Measurements from ENCODE around the gene SNX11. TPM values are rescaled to one million over a fixed set of nuclear protein-coding genes. Genes with fewer than 3 reads are reported as not detected.
A peak's percentile ranks its signal among the peaks of the same experiment; 100 is the strongest.

Gene SNX11
- total RNA-seq, 1 experiment from 2014 or later, result 13.1 TPM

GRCh38 chr17:48161127-48161905 lies 53.8 kb downstream of the SNX11 start:
- DNase-seq (ENCODE audit: low read depth), result no peak

- no peak for DNase-seq (ENCODE audit: low read depth)
Observed at GRCh38 chr17:48162306-48162934, 54.9 kb downstream of the SNX11 start.

- peak; percentile 21 for DNase-seq (ENCODE audit: low read depth)
Observed at GRCh38 chr17:48162946-48163506, 55.5 kb downstream of the SNX11 start.

- DNase-seq (ENCODE audit: low read depth), result no peak
Observed at GRCh38 chr17:48163809-48164208, 56.2 kb downstream of the SNX11 start.

GRCh38 chr17:48169926-48170325 lies 62.4 kb downstream of the SNX11 start:
- DNase-seq (ENCODE audit: low read depth), result no peak

Other genes with a start within 250 kb of the SNX11 start
- gene SP2, start 211.5 kb upstream of the SNX11 start, total RNA-seq (2014; rRNA removed), result 1.7 and 3.4 TPM in 2 replicates
- gene PNPO, start 166.2 kb upstream of the SNX11 start, total RNA-seq (2014; rRNA removed), result 47.6 and 54.1 TPM in 2 replicates
- not detected in 2 replicates for gene PRR15L, start 149.9 kb upstream of the SNX11 start, total RNA-seq (2014; rRNA removed)
- 93.8 and 94.9 TPM in 2 replicates for gene CDK5RAP3, start 136.7 kb upstream of the SNX11 start, total RNA-seq (2014; rRNA removed)
- gene COPZ2, start 70.0 kb upstream of the SNX11 start, total RNA-seq (2014; rRNA removed), result 70.4 and 91.8 TPM in 2 replicates
- gene NFE2L1, start 59.4 kb upstream of the SNX11 start, total RNA-seq (2014; rRNA removed), result 101 and 123 TPM in 2 replicates
- 103 and 104 TPM in 2 replicates for gene CBX1, start 6.3 kb upstream of the SNX11 start, total RNA-seq (2014; rRNA removed)

Measured in LHCN-M2 (cell line).